Measurements from ENCODE around the gene FAAP20.

GRCh38 chr1:2154022-2154421 is 40.5 kb downstream of the FAAP20 start:
- TF ChIP-seq EZH2 (IDR thresholded peaks at IDR 0.05; ENCODE audit: borderline replicate concordance, insufficient read depth, low read length, poor library complexity, severe bottlenecking) = no peak
- no peak for TF ChIP-seq CTCF (IDR thresholded peaks at IDR 0.05; ENCODE audit: poor library complexity, severe bottlenecking)
- no peak for TF ChIP-seq REST (IDR thresholded peaks at IDR 0.05; ENCODE audit: borderline replicate concordance)
- no peak for TF ChIP-seq EP300 (conservative IDR thresholded peaks at IDR 0.05; ENCODE audit: poor library complexity, severe bottlenecking)
